ENCODE results near the gene RPS6KB2. TPM values are rescaled to one million over a fixed set of nuclear protein-coding genes. Genes with fewer than 3 reads are reported as not detected.

The RPS6KB2 gene
- total and polyA plus RNA-seq, 2 experiments from 2014 or later: 65.0 to 105 TPM

- Histone ChIP-seq H3K36me3 (replicated peaks; ENCODE audit: insufficient read depth, low read depth) (no peaks in the 10 kb centered on the region), H4K20me1 (ENCODE audit: insufficient read depth, poor library complexity, severe bottlenecking) (no peaks in the 10 kb centered on the region), H2AFZ (no peak overlapping the region), H3K9me2 (replicated peaks; ENCODE audit: insufficient read depth) (no peaks in the 10 kb centered on the region), H3K79me2 (no peaks in the 10 kb centered on the region), H3K4me3 (no peak overlapping the region), H3K4me2 (no peak overlapping the region), H3K9me3 (ENCODE audit: low read depth) (no peaks in the 10 kb centered on the region), H3K27ac (no peak overlapping the region), H3K4me1 (ENCODE audit: insufficient read depth) (peaks cover 13% of the 10 kb centered on the region), H3K27me3 (no peaks in the 10 kb centered on the region)
- 90% methylated on average over 13 of the region's 13 CpGs for WGBS (ENCODE audit: low lambda C conversion rate, missing lambda C conversion rate)
- no peak for DNase-seq (ENCODE audit: low spot score)
- TF ChIP-seq CTCF (IDR thresholded peaks at IDR 0.05; ENCODE audit: poor library complexity) (no peak), EZH2phosphoT487 (IDR thresholded peaks at IDR 0.05; ENCODE audit: low read depth, severe bottlenecking, unreplicated experiment) (no peak), EZH2 (IDR thresholded peaks at IDR 0.05; ENCODE audit: borderline replicate concordance) (no peak)
Measured at GRCh38 chr11:67381244-67381972, 46.9 kb upstream of the RPS6KB2 start.

- Histone ChIP-seq H4K20me1 (ENCODE audit: insufficient read depth, poor library complexity, severe bottlenecking) (no peaks in the 10 kb centered on the region), H3K79me2 (no peaks in the 10 kb centered on the region), H3K36me3 (replicated peaks; ENCODE audit: insufficient read depth, low read depth) (no peaks in the 10 kb centered on the region), H3K4me1 (ENCODE audit: insufficient read depth) (peaks cover 13% of the 10 kb centered on the region), H3K9me2 (replicated peaks; ENCODE audit: insufficient read depth) (no peaks in the 10 kb centered on the region), H2AFZ (no peak overlapping the region), H3K9me3 (ENCODE audit: low read depth) (no peaks in the 10 kb centered on the region), H3K27me3 (no peaks in the 10 kb centered on the region), H3K4me3 (no peak overlapping the region), H3K27ac (no peak overlapping the region), H3K4me2 (no peak overlapping the region)
- peak; percentile 95 for TF ChIP-seq CTCF (IDR thresholded peaks at IDR 0.05; ENCODE audit: poor library complexity)
- TF ChIP-seq EZH2 (IDR thresholded peaks at IDR 0.05; ENCODE audit: borderline replicate concordance): no peak
- TF ChIP-seq EZH2phosphoT487 (IDR thresholded peaks at IDR 0.05; ENCODE audit: low read depth, severe bottlenecking, unreplicated experiment): no peak
- WGBS (ENCODE audit: low lambda C conversion rate, missing lambda C conversion rate): 42% methylated on average over 16 of the region's 16 CpGs
- peak; percentile 88 for DNase-seq (ENCODE audit: low spot score)
Measured at GRCh38 chr11:67382276-67383136, 45.8 kb upstream of the RPS6KB2 start.

- no peaks in the 10 kb centered on the region for H3K9me3 ChIP-seq (ENCODE audit: low read depth)
- no peak overlapping the region for H3K4me3 ChIP-seq
- H3K79me2 ChIP-seq: peaks cover 3% of the 10 kb centered on the region
- no peak overlapping the region for H3K27ac ChIP-seq
- H3K9me2 ChIP-seq (replicated peaks; ENCODE audit: insufficient read depth): no peaks in the 10 kb centered on the region
- WGBS (ENCODE audit: low lambda C conversion rate, missing lambda C conversion rate): 92% methylated on average over 3 of the region's 3 CpGs
- no peaks in the 10 kb centered on the region for H3K36me3 ChIP-seq (replicated peaks; ENCODE audit: insufficient read depth, low read depth)
- no peaks in the 10 kb centered on the region for H3K4me1 ChIP-seq (ENCODE audit: insufficient read depth)
- no peak overlapping the region for H2AFZ ChIP-seq
- DNase-seq (ENCODE audit: low spot score): no peak
- H4K20me1 ChIP-seq (ENCODE audit: insufficient read depth, poor library complexity, severe bottlenecking): no peaks in the 10 kb centered on the region
- no peaks in the 10 kb centered on the region for H3K27me3 ChIP-seq
- TF ChIP-seq EZH2 (IDR thresholded peaks at IDR 0.05; ENCODE audit: borderline replicate concordance) (no peak), EZH2phosphoT487 (IDR thresholded peaks at IDR 0.05; ENCODE audit: low read depth, severe bottlenecking, unreplicated experiment) (no peak), CTCF (IDR thresholded peaks at IDR 0.05; ENCODE audit: poor library complexity) (no peak)
- H3K4me2 ChIP-seq: no peak overlapping the region
Measured at GRCh38 chr11:67384851-67385366, 43.4 kb upstream of the RPS6KB2 start.
